ENCODE data around the gene CCSER2.
"Not testable (repeated sequence)": the region's sequence is repeated elsewhere in the genome, so short reads cannot be mapped to it uniquely, and the experiment has no call there.

Gene CCSER2

GRCh38 chr10:84524435-84524834, 196.0 kb downstream of the CCSER2 start:
- DNase-seq: no peak

GRCh38 chr10:84525120-84525806, 196.9 kb downstream of the CCSER2 start:
- no peak for DNase-seq

- not testable (repeated sequence) for DNase-seq
Measured at GRCh38 chr10:84525807-84526182, 197.4 kb downstream of the CCSER2 start.

GRCh38 chr10:84527386-84527785, 199.0 kb downstream of the CCSER2 start:
- not testable (repeated sequence) for DNase-seq

- not testable (repeated sequence) for DNase-seq
Measured at GRCh38 chr10:84528526-84528925, 200.1 kb downstream of the CCSER2 start.

- DNase-seq: no peak
Measured at GRCh38 chr10:84530724-84531325, 202.4 kb downstream of the CCSER2 start.

- DNase-seq: no peak
Measured at GRCh38 chr10:84531396-84531795, 203.0 kb downstream of the CCSER2 start.

GRCh38 chr10:84534168-84534567, 205.8 kb downstream of the CCSER2 start:
- no peak for DNase-seq

- DNase-seq: peak in 1 of 2 experiments; percentile 26
Measured at GRCh38 chr10:84537447-84537931, 209.1 kb downstream of the CCSER2 start.

- DNase-seq: no peak
Measured at GRCh38 chr10:84538036-84538435, 209.6 kb downstream of the CCSER2 start.

- no peak for DNase-seq
Measured at GRCh38 chr10:84539216-84539615, 210.8 kb downstream of the CCSER2 start.

GRCh38 chr10:84540022-84540616, 211.7 kb downstream of the CCSER2 start:
- no peak for DNase-seq

GRCh38 chr10:84540617-84541288, 212.4 kb downstream of the CCSER2 start:
- DNase-seq: peak; percentile 16 to 25

- peak in 1 of 2 experiments; percentile 7 for DNase-seq
Measured at GRCh38 chr10:84541289-84541637, 212.9 kb downstream of the CCSER2 start.

GRCh38 chr10:84542522-84543490, 214.4 kb downstream of the CCSER2 start:
- DNase-seq: no peak

GRCh38 chr10:84543948-84544347, 215.6 kb downstream of the CCSER2 start:
- DNase-seq: no peak

GRCh38 chr10:84545651-84546050, 217.3 kb downstream of the CCSER2 start:
- no peak for DNase-seq

- no peak for DNase-seq
Measured at GRCh38 chr10:84546609-84547008, 218.2 kb downstream of the CCSER2 start.

- DNase-seq: no peak
Measured at GRCh38 chr10:84547616-84548015, 219.2 kb downstream of the CCSER2 start.

- no peak for DNase-seq
Measured at GRCh38 chr10:84548869-84549268, 220.5 kb downstream of the CCSER2 start.

GRCh38 chr10:84549368-84550165, 221.2 kb downstream of the CCSER2 start:
- no peak for DNase-seq
